Panc1 (cell line): ENCODE results near the gene ADCY4. TPM values are rescaled to one million over a fixed set of nuclear protein-coding genes. Genes with fewer than 3 reads are reported as not detected.

Experiments used
- ATAC-seq: fragments of 200-7000 bp; cut with Tn5 transposase; 2 replicates; pipeline ENCODE4 v1.9.1; 2020; ENCODE audit warnings: mild to moderate bottlenecking, moderate library complexity
- BruUV-seq: library from RNA; stranded (reverse); fragments of 400-500 nt; replicated peaks from 2 replicates; lab custom pipeline; 2021; lab: Mats Ljungman, UMichigan
- CTCF ChIA-PET: fragments of 300-600 bp; sonication (Branson Sonifier 250); formaldehyde crosslinking; loops from one replicate; lab custom pipeline; 2022; ENCODE audit warnings: antibody characterized with exemption; lab: Charles Lee
- POLR2A ChIA-PET: fragments of 300-600 bp; sonication (Branson Sonifier 250); formaldehyde crosslinking; loops from one replicate; lab custom pipeline; 2022; ENCODE audit warnings: antibody characterized with exemption; lab: Charles Lee
- DNase-seq: peaks from one replicate; pipeline ENCODE4 v3.0.0-alpha.2; 2010; ENCODE audit warnings: low read depth, low spot score
- H3K27ac ChIP-seq: 2 replicates; pipeline ENCODE4 v1.5.1; 2011; ENCODE audit warnings: mild to moderate bottlenecking, low read length, inconsistent platforms
- H3K27me3 ChIP-seq: fragments of 200-500 bp; sonication (Bioruptor generic); 2 replicates; pipeline ENCODE4 v1.6.0; 2014; ENCODE audit warnings: low read length, inconsistent platforms; ENCODE audit not compliant: control insufficient read depth, insufficient read depth
- H3K36me3 ChIP-seq: fragments of 200-500 bp; sonication (Bioruptor generic); 2 replicates; pipeline ENCODE4 v1.5.1; 2014; ENCODE audit warnings: inconsistent platforms, mild to moderate bottlenecking, low read length, moderate library complexity; ENCODE audit not compliant: control insufficient read depth, insufficient read depth
- H3K4me1 ChIP-seq: 2 replicates; pipeline ENCODE4 v1.5.1; 2011; ENCODE audit warnings: inconsistent platforms, mild to moderate bottlenecking, low read length, moderate library complexity; ENCODE audit not compliant: control insufficient read depth, insufficient read depth
- H3K4me3 ChIP-seq, 2 experiments: 2 replicates each; pipeline ENCODE4 v1.5.1; 2011 to 2012; ENCODE audit warnings: low read depth in 2 of 2, low read length in 2 of 2, mild to moderate bottlenecking in 2 of 2, inconsistent platforms in 1 of 2, moderate library complexity in 1 of 2
- H3K9me3 ChIP-seq: fragments of 200-500 bp; sonication (Bioruptor generic); 2 replicates; pipeline ENCODE4 v1.5.1; 2014; ENCODE audit warnings: low read depth, mild to moderate bottlenecking, inconsistent platforms, low read length, moderate library complexity; ENCODE audit not compliant: control insufficient read depth, insufficient read depth
- POLR2AphosphoS5 ChIP-seq: IDR thresholded peaks from 2 replicates; pipeline ENCODE4 v1.6.1; 2012; ENCODE audit warnings: mild to moderate bottlenecking, low read depth, low read length, moderate library complexity
- SIN3A ChIP-seq: IDR thresholded peaks from 2 replicates; pipeline ENCODE4 v1.6.1; 2012; ENCODE audit warnings: low read depth, mild to moderate bottlenecking, low read length, moderate library complexity, borderline replicate concordance; ENCODE audit not compliant: insufficient read depth
- TCF7L2 ChIP-seq: IDR thresholded peaks from 2 replicates; pipeline ENCODE4 v1.6.1; 2011; ENCODE audit warnings: mild to moderate bottlenecking, low read depth, low read length, inconsistent platforms
- in situ Hi-C: cut with HindIII; loops from 2 replicates; pipeline ENCODE4 v1.10.0; 2016; ENCODE audit warnings: low sequenced_read_pairs, low pct_unique_long_range_greater_than_20kb
- intact Hi-C: fragments of 100-400 bp; cut with micrococcal nuclease; formaldehyde crosslinking; loops from one replicate; pipeline ENCODE4 v1.10.0; 2022; ENCODE audit not compliant: unreplicated experiment
- total RNA-seq: library from RNA; stranded (reverse); gene quantifications from one replicate; pipeline ENCODE4 v1.2.1, GENCODE V29; 2021; ENCODE audit not compliant: unreplicated experiment
- TF ChIP-seq, protein P1 (sequence below), 2 experiments: IDR thresholded peaks; 2 replicates each; pipeline ENCODE4 v1.6.1; 2011 to 2012; ENCODE audit warnings: low read depth in 2 of 2, control low read depth in 1 of 2, low read length in 1 of 2, mild to moderate bottlenecking in 1 of 2, moderate library complexity in 1 of 2; ENCODE audit not compliant: insufficient read depth in 1 of 2
- TF ChIP-seq, protein P2 (sequence below): fragments of 450-650 bp; IDR thresholded peaks from 2 replicates; pipeline ENCODE4 v1.5.1; 2017; ENCODE audit warnings: mild to moderate bottlenecking

The ADCY4 gene
- total RNA-seq, 1 experiment from 2014 or later = 0.21 TPM

DNA sequence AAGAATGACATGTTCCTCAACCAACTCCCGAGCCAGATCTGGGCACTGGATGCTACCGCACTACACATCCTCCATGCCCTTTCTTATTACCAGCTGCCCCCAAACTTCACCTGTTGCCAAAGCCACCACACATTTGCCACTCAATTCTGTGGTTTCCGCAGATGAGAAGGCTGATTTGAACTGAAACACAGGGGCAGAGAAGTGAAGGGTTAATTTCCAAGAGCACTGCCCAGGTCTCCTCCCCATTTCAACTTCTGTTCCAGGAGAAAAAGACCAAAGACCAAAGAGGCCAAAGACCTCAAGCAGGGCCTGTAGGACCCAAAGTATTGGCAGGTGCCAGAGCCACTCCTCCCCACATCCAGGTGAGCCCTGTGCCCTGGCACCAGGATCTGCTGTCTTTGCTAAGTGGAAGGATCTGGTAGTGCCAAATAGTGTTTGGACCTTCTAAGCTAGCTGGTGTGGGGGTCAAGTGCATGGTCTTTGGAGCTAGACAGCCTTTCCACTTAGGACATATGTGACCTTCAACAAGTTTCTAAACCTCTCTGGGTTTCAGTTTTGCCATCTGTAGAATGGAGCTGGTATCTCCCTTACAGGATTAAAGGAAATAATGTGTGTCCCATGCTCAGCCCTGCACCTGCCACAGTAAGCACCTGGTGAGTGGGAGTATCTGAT, 43.3 kb downstream of the ADCY4 start:
- ChIA-PET POLR2A (no interaction called here), CTCF (interaction anchor here (0.6 kb wide), 1 partner anchor 508 kb away, joined by 5 read pairs; no protein-coding TSS in a partner anchor)
- no peaks in the 10 kb centered on the region for H3K36me3 ChIP-seq
- ATAC-seq = no peak
- H3K4me3 ChIP-seq = no peak overlapping the region
- no peaks in the 10 kb centered on the region for H3K27me3 ChIP-seq
- DNase-seq = no peak
- H3K4me1 ChIP-seq = no peaks in the 10 kb centered on the region
- in situ Hi-C loops = no loop called here
- H3K9me3 ChIP-seq = no peaks in the 10 kb centered on the region
- intact Hi-C loops = no loop called here
- no peak overlapping the region for H3K27ac ChIP-seq
- TF ChIP-seq, protein P1, sequence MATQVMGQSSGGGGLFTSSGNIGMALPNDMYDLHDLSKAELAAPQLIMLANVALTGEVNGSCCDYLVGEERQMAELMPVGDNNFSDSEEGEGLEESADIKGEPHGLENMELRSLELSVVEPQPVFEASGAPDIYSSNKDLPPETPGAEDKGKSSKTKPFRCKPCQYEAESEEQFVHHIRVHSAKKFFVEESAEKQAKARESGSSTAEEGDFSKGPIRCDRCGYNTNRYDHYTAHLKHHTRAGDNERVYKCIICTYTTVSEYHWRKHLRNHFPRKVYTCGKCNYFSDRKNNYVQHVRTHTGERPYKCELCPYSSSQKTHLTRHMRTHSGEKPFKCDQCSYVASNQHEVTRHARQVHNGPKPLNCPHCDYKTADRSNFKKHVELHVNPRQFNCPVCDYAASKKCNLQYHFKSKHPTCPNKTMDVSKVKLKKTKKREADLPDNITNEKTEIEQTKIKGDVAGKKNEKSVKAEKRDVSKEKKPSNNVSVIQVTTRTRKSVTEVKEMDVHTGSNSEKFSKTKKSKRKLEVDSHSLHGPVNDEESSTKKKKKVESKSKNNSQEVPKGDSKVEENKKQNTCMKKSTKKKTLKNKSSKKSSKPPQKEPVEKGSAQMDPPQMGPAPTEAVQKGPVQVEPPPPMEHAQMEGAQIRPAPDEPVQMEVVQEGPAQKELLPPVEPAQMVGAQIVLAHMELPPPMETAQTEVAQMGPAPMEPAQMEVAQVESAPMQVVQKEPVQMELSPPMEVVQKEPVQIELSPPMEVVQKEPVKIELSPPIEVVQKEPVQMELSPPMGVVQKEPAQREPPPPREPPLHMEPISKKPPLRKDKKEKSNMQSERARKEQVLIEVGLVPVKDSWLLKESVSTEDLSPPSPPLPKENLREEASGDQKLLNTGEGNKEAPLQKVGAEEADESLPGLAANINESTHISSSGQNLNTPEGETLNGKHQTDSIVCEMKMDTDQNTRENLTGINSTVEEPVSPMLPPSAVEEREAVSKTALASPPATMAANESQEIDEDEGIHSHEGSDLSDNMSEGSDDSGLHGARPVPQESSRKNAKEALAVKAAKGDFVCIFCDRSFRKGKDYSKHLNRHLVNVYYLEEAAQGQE (IDR thresholded peaks at IDR 0.05; ENCODE audit: insufficient read depth in 1 of 2, low read depth in 2 of 2, low read length in 1 of 2) = no peak
- TF ChIP-seq TCF7L2 (no peak), POLR2AphosphoS5 (no peak), SIN3A (no peak)
- TF ChIP-seq, protein P2, sequence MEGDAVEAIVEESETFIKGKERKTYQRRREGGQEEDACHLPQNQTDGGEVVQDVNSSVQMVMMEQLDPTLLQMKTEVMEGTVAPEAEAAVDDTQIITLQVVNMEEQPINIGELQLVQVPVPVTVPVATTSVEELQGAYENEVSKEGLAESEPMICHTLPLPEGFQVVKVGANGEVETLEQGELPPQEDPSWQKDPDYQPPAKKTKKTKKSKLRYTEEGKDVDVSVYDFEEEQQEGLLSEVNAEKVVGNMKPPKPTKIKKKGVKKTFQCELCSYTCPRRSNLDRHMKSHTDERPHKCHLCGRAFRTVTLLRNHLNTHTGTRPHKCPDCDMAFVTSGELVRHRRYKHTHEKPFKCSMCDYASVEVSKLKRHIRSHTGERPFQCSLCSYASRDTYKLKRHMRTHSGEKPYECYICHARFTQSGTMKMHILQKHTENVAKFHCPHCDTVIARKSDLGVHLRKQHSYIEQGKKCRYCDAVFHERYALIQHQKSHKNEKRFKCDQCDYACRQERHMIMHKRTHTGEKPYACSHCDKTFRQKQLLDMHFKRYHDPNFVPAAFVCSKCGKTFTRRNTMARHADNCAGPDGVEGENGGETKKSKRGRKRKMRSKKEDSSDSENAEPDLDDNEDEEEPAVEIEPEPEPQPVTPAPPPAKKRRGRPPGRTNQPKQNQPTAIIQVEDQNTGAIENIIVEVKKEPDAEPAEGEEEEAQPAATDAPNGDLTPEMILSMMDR = no peak
- no TSS peak for BruUV-seq

DNA sequence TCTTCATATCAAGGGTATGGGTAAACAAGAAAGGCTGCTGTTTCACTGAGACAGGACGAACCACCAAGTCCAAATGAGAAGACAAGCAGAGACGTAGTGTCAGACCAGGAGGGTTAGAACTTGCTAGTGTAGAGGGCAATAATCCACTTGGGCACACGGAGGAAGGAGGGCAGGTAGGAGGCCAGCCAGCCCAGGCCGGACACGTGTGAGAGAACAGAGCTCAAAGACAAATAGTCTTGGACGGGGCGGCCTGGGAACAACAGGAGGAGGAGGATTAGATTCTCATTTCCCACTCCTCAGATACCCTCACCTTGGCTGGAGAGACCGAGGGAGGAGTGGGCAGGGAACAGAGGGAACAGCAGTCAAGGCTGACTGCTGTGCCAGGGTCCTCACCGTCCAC, 44.1 kb downstream of the ADCY4 start:
- POLR2A ChIA-PET = no interaction called here

More for the DNA sequence above, 44.1 kb downstream of the ADCY4 start:
- DNase-seq = no peak
- no peaks in the 10 kb centered on the region for H3K4me1 ChIP-seq
- in situ Hi-C loops = no loop called here
- no peaks in the 10 kb centered on the region for H3K9me3 ChIP-seq
- intact Hi-C loops = no loop called here
- H3K4me3 ChIP-seq = no peak overlapping the region
- no peaks in the 10 kb centered on the region for H3K36me3 ChIP-seq
- TF ChIP-seq TCF7L2 = no peak
- TF ChIP-seq, protein P2 = no peak
- TF ChIP-seq SIN3A = no peak
- TF ChIP-seq POLR2AphosphoS5 = no peak
- TF ChIP-seq, protein P1 (IDR thresholded peaks at IDR 0.05; ENCODE audit: insufficient read depth in 1 of 2, low read depth in 2 of 2, low read length in 1 of 2) = no peak
- H3K27ac ChIP-seq = no peak overlapping the region
- no TSS peak for BruUV-seq
- ATAC-seq = no peak
- CTCF ChIA-PET = no interaction called here
- no peaks in the 10 kb centered on the region for H3K27me3 ChIP-seq
